Right atrium auricular region (tissue), 2 donors: ENCODE results near the gene P2RY14. TPM values are rescaled to one million over a fixed set of nuclear protein-coding genes. Genes with fewer than 3 reads are reported as not detected.

Experiments used
- DNase-seq: peaks from one replicate; pipeline ENCODE4 v3.0.0-alpha.2; 2019; ENCODE audit warnings: low spot score
- H3K27ac ChIP-seq, 2 donors: fragments of 200-600 bp; sonication (generic); 1 replicate in 1 of 2; 2 replicates in 1 of 2; pipeline ENCODE4 v1.5.1; 2016 to 2019
- H3K27me3 ChIP-seq, 2 donors: fragments of 200-600 bp; sonication (generic); one replicate each; pipeline versions ENCODE4 v1.5.1 to v1.6.0; 2017 to 2019
- H3K36me3 ChIP-seq: fragments of 200-600 bp; sonication (generic); one replicate; pipeline ENCODE4 v1.5.1; 2016
- H3K4me1 ChIP-seq, 2 donors: fragments of 200-600 bp; sonication (generic); one replicate each; pipeline versions ENCODE4 v1.5.1 to v1.6.0; 2017 to 2019
- H3K4me3 ChIP-seq, 2 donors: fragments of 200-600 bp; sonication (generic); 1 replicate in 1 of 2; 2 replicates in 1 of 2; pipeline ENCODE4 v1.5.1; 2017 to 2019; ENCODE audit warnings: mild to moderate bottlenecking in 1 of 2, moderate library complexity in 1 of 2
- H3K9me3 ChIP-seq, 2 donors: fragments of 200-600 bp; sonication (generic); one replicate each; pipeline ENCODE4 v1.5.1; 2019
- total RNA-seq, 2 donors: library from RNA; depleted of rRNA; stranded (reverse); fragments of >200 nt; gene quantifications; one replicate each; pipeline ENCODE4 v1.1.0, GENCODE V29; 2016
- TF ChIP-seq, protein P1 (sequence below), 2 donors: fragments of 200-600 bp; sonication (generic); IDR thresholded peaks; one replicate each; pipeline ENCODE4 v1.5.1; 2019; ENCODE audit warnings: antibody characterized with exemption in 2 of 2

The P2RY14 gene
- total RNA-seq, 2 donors from 2014 or later, result 1.3 to 3.6 TPM

DNA sequence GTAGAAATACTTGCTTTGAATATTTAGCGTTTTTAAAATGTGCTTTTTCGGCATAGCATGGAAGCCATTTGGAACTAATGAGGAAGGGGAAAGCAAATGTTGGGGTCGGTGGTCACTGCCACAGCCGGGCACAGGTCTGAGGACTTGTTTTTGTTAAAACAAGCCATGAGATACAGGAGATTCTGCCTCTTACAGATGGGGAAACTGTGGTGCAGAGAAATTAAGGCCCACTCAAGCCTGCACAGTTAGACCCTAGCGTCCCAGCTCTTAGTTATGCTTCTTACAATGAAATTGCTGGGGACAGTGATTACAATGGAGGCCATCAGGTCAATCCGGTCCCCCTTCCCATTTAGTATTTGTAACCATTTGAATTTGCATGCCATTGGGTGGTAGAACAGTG is 72.9 kb downstream of the P2RY14 start:
- H3K9me3 ChIP-seq, result no peaks in the 10 kb centered on the region
- H3K4me1 ChIP-seq, result no peaks in the 10 kb centered on the region
- TF ChIP-seq, protein P1, sequence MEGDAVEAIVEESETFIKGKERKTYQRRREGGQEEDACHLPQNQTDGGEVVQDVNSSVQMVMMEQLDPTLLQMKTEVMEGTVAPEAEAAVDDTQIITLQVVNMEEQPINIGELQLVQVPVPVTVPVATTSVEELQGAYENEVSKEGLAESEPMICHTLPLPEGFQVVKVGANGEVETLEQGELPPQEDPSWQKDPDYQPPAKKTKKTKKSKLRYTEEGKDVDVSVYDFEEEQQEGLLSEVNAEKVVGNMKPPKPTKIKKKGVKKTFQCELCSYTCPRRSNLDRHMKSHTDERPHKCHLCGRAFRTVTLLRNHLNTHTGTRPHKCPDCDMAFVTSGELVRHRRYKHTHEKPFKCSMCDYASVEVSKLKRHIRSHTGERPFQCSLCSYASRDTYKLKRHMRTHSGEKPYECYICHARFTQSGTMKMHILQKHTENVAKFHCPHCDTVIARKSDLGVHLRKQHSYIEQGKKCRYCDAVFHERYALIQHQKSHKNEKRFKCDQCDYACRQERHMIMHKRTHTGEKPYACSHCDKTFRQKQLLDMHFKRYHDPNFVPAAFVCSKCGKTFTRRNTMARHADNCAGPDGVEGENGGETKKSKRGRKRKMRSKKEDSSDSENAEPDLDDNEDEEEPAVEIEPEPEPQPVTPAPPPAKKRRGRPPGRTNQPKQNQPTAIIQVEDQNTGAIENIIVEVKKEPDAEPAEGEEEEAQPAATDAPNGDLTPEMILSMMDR (IDR thresholded peaks at IDR 0.05), result no peak
- no peaks in the 10 kb centered on the region for H3K36me3 ChIP-seq
- no peak for DNase-seq
- H3K27me3 ChIP-seq, result no peaks in the 10 kb centered on the region
- no peak overlapping the region for H3K4me3 ChIP-seq
- no peak overlapping the region for H3K27ac ChIP-seq

DNA sequence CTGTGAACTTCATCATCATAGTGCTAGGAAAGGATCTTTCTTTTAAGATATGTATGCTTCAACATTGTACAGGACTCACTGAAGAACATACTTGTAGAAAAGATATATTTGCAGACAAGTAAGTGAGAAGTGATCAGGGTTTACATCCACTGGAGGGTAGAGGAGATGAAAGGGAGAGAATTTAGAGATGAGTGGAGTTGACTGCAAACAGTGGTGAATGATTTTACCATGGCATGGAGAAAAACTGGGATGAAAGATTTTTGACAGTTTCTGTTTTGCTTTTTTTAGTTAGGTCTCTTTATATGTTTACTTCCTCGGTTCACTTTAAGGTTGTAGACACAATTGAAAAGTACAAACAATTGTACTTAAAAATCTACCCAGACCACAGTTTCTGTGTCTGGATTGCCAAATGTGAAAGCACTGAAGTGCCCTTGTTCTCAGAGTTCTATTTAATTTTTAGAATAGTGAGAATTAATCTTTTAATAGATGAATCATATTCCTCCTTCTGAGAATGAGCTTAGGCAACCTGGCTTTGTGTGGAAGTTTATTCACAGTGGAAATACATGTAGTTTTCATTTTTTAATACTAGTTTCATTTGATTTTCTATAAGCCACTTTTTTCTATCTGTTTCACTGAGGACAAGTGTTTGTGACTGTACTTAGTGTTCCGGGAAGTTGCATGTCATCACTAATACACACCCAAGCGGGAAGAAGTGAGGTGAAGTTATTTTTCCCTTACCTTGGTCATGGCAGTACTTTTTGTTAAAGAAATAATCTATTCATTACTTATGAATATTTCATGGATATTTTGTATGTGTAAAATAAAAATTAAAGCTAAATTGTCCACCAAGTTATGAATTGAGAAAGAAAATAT is 73.6 kb downstream of the P2RY14 start:
- TF ChIP-seq, protein P1 (IDR thresholded peaks at IDR 0.05), result no peak
- no peak overlapping the region for H3K27ac ChIP-seq

DNA sequence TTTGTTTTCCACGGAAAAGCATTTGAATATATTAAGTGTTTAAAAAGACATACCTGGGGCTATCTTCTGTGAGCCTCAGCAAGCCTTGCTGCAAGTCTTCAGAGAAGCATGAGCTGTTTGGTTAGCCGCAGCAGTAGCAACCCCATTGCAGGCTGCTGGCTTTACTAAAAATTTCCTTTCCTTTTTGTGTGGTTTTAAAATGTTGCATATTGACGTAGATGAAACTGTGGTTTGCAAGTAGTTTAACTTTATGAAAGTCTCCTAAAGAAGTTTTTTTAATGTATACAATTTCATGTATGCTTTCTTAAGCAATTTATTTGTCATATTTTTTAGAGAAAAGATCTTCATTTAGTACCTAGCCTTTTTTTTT is 75.3 kb downstream of the P2RY14 start, which contains the start of gene GPR171:
Gene GPR171 (minus strand): TSS at position 166 of the 370 bp plus-strand sequence. CDS start 3,830 bp downstream, outside the sequence.
- no peak within 1 kb of the TSS for H3K4me3 ChIP-seq
- no peak for DNase-seq
- H3K4me1 ChIP-seq, result no peaks in the 10 kb centered on the region
- TF ChIP-seq, protein P1 (IDR thresholded peaks at IDR 0.05), result no peak
- no peaks in the 10 kb centered on the region for H3K9me3 ChIP-seq
- H3K27ac ChIP-seq, result no peak within 1 kb of the TSS
- H3K36me3 ChIP-seq, result no peaks in the 10 kb centered on the region
- no peaks in the 10 kb centered on the region for H3K27me3 ChIP-seq

More for the DNA sequence above, 73.6 kb downstream of the P2RY14 start:
- DNase-seq, result no peak
- Histone ChIP-seq H3K4me3 (no peak overlapping the region), H3K4me1 (no peaks in the 10 kb centered on the region), H3K36me3 (no peaks in the 10 kb centered on the region), H3K9me3 (no peaks in the 10 kb centered on the region), H3K27me3 (no peaks in the 10 kb centered on the region)

DNA sequence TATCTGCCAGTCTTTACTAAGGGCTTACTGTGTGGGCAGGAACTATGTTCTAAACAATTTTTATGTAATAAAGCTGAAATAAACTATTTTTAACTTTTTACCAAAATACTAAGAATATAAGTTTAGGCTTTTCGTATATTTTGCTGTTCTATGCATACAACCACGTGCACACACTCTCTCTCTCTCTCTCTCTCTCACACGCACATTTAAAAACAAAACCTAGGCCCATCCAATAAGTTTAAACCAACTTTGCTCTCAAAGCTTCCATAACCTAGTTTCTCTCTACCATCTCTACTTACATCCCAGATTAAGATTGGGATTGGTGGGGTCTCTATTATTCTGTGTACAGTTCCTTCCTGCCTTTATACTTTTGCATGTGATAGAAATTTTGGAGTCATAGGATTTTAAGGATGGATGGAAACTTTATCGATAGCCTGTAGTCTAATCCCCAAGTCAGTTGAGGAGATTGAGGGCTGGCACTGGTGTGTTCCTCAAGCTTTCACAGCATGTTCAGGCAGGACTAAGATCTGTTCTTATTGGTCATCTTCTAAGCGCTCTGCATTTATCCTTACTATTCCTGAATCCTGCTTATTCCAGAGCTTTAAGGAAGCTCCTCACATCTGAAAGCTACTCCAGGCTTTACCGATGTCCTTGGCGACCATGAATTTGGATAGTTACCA is 77.2 kb downstream of the P2RY14 start:
- Histone ChIP-seq H3K27me3 (no peaks in the 10 kb centered on the region), H3K4me1 (no peaks in the 10 kb centered on the region), H3K4me3 (no peak overlapping the region), H3K9me3 (no peaks in the 10 kb centered on the region), H3K27ac (no peak overlapping the region), H3K36me3 (no peaks in the 10 kb centered on the region)
- no peak for DNase-seq
- TF ChIP-seq, protein P1 (IDR thresholded peaks at IDR 0.05), result no peak

DNA sequence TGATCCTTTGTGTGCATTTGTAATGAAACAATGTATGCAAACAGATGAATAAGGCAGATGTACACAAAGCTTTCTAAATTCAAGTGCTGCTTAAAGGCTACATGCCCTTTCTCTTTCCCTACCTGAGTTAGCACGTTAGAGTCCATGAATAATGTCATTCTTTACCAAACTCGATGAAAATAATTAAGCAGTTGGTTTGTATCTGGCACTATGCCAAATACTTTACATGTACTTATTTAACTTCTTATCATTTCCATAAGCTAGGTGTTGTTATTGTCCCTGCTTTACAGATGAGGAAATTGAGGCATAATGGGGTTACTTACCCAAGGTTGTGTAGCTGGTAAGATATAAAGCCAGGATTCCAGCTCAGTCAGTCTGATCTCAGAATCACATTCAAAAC is 77.8 kb downstream of the P2RY14 start:
- Histone ChIP-seq H3K9me3 (no peaks in the 10 kb centered on the region), H3K36me3 (no peaks in the 10 kb centered on the region), H3K27ac (no peak overlapping the region), H3K27me3 (no peaks in the 10 kb centered on the region), H3K4me1 (no peaks in the 10 kb centered on the region), H3K4me3 (no peak overlapping the region)
- TF ChIP-seq, protein P1 (IDR thresholded peaks at IDR 0.05), result no peak
- no peak for DNase-seq
